Calu3 (cell line): ENCODE data around the gene DGCR2. TPM values are rescaled to one million over a fixed set of nuclear protein-coding genes. Genes with fewer than 3 reads are reported as not detected.
"Not testable (repeated sequence)": the region's sequence is repeated elsewhere in the genome, so short reads cannot be mapped to it uniquely, and the experiment has no call there.

Experiments
- BruUV-seq: library from RNA; stranded (reverse); fragments of 400-500 nt; replicated peaks from 2 replicates; lab custom pipeline; 2021; lab: Mats Ljungman, UMichigan
- CTCF ChIA-PET: fragments of 300-600 bp; sonication (Branson Sonifier 250); formaldehyde crosslinking; loops from one replicate; lab custom pipeline; 2022; ENCODE audit warnings: antibody characterized with exemption; lab: Charles Lee
- DNase-seq: peaks from one replicate; pipeline ENCODE4 v3.0.0; 2022
- H3K27ac Mint-ChIP-seq: one replicate; pipeline ENCODE4 v1.8.0; 2022; ENCODE audit warnings: mixed read lengths; ENCODE audit not compliant: unreplicated experiment
- H3K27me3 Mint-ChIP-seq: one replicate; pipeline ENCODE4 v1.8.0; 2022; ENCODE audit warnings: mixed read lengths; ENCODE audit not compliant: unreplicated experiment
- H3K36me3 Mint-ChIP-seq: one replicate; pipeline ENCODE4 v1.8.0; 2022; ENCODE audit warnings: mild to moderate bottlenecking, moderate library complexity, mixed read lengths; ENCODE audit not compliant: insufficient read depth, unreplicated experiment
- H3K4me1 Mint-ChIP-seq: one replicate; pipeline ENCODE4 v1.8.0; 2022; ENCODE audit warnings: mild to moderate bottlenecking, low read depth, mixed read lengths; ENCODE audit not compliant: unreplicated experiment
- H3K4me3 Mint-ChIP-seq: one replicate; pipeline ENCODE4 v1.8.0; 2022; ENCODE audit warnings: mild to moderate bottlenecking, low read depth, moderate library complexity, mixed read lengths; ENCODE audit not compliant: unreplicated experiment
- H3K9me3 Mint-ChIP-seq: one replicate; pipeline ENCODE4 v1.8.0; 2022; ENCODE audit warnings: low read depth, mixed read lengths; ENCODE audit not compliant: unreplicated experiment
- intact Hi-C: fragments of 100-400 bp; cut with micrococcal nuclease; formaldehyde crosslinking; loops from one replicate; pipeline ENCODE4 v1.10.0; 2022; ENCODE audit not compliant: unreplicated experiment
- total RNA-seq: library from RNA; stranded (reverse); gene quantifications from 2 replicates; pipeline ENCODE4 v1.2.3, GENCODE V29; 2022
- TF ChIP-seq, protein P1 (sequence below): fragments of 200-600 bp; IDR thresholded peaks from one replicate; pipeline ENCODE4 v1.8.0; 2022; ENCODE audit warnings: antibody characterized with exemption; ENCODE audit not compliant: unreplicated experiment

The DGCR2 gene
- total RNA-seq, 1 experiment from 2014 or later = 76.4 TPM

DNA sequence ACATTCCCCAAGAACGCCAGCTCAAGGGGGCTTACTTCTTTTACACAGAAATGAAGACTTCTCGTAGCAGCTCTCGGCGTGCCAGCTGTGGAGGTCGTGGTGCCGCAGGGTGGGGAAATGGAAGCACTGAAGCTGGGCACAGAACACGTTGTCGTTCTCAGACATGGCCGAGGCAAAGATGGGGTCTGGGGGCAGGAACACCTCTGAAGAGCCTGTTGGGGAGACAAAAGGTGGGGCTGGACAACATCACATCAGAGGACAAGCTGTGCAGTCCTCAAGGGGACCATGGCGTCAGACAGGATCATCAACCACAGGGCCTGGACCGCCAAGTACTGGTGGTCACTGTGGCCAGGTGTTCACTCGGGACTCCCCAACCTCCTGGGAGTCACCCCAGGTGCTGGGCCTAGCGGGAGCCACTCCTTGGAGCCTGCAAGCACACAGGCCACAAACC, 65.2 kb downstream of the DGCR2 start:
- Mint-ChIP-seq H3K4me3 (no peak overlapping the region), H3K27me3 (no peaks in the 10 kb centered on the region), H3K27ac (no peak overlapping the region), H3K4me1 (no peaks in the 10 kb centered on the region), H3K36me3 (peaks cover 30% of the 10 kb centered on the region), H3K9me3 (no peaks in the 10 kb centered on the region)
- intact Hi-C loops = no loop called here
- TF ChIP-seq, protein P1, sequence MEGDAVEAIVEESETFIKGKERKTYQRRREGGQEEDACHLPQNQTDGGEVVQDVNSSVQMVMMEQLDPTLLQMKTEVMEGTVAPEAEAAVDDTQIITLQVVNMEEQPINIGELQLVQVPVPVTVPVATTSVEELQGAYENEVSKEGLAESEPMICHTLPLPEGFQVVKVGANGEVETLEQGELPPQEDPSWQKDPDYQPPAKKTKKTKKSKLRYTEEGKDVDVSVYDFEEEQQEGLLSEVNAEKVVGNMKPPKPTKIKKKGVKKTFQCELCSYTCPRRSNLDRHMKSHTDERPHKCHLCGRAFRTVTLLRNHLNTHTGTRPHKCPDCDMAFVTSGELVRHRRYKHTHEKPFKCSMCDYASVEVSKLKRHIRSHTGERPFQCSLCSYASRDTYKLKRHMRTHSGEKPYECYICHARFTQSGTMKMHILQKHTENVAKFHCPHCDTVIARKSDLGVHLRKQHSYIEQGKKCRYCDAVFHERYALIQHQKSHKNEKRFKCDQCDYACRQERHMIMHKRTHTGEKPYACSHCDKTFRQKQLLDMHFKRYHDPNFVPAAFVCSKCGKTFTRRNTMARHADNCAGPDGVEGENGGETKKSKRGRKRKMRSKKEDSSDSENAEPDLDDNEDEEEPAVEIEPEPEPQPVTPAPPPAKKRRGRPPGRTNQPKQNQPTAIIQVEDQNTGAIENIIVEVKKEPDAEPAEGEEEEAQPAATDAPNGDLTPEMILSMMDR = no peak
- DNase-seq = no peak
- CTCF ChIA-PET = interaction anchor here (0.6 kb wide), 1 partner anchor 43 kb away, joined by 5 read pairs; no protein-coding TSS in a partner anchor
- BruUV-seq = no TSS peak

DNA sequence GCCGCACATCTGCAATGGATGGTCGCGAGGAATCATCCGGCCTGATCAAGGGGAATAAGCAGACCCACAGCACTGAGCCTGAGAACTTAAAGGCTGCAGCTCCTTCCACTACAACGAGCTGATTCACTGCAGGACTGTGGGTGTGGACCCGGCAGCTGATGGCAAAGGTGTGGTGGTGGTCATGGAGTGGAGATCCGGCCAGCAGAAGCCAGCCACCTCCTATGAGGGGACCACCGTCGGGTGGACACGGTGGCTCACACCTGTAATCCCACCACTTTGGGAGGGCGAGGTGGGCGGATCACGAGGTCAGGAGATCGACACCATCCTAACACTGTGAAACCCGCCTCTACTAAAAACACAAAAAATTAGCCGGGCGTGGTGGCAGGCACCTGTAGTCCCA, 66.4 kb downstream of the DGCR2 start:
- no peak overlapping the region for H3K27ac Mint-ChIP-seq
- DNase-seq = no peak
- CTCF ChIA-PET = no interaction called here
- H3K9me3 Mint-ChIP-seq = no peaks in the 10 kb centered on the region
- no peaks in the 10 kb centered on the region for H3K4me1 Mint-ChIP-seq
- BruUV-seq = no TSS peak
- intact Hi-C loops = no loop called here
- peaks cover 40% of the 10 kb centered on the region for H3K36me3 Mint-ChIP-seq
- no peak overlapping the region for H3K4me3 Mint-ChIP-seq
- no peaks in the 10 kb centered on the region for H3K27me3 Mint-ChIP-seq
- TF ChIP-seq, protein P1 = no peak

DNA sequence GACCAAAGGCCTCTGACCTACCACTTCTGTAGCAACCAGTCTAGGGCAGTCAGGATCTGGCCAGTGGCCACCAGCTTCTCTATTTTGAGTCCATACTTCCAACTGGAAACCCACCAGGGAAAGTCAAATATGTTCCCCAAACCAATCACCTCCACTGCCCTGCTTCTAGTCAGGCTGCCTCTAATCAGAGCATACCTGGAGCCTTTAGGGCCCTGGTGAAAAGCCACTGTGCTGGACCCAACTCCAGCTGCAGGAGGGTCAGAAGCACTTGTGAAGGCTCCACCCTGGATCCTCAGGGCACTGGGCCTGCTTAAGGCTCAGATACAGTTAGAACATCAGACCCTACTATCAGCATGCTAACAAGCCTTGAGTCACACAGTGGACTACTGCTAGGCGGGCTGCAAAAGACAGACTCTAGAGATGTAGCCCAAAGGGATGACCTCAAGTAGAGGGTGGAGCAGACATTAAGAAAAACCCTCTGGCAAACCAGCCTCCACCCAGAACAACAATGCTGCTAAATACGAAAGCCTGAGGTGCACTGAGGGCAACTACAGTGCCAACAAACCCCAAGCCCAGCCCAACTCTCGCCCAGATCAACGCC, 69.2 kb downstream of the DGCR2 start:
- H3K4me3 Mint-ChIP-seq = no peak overlapping the region
- peaks cover 47% of the 10 kb centered on the region for H3K36me3 Mint-ChIP-seq
- H3K27ac Mint-ChIP-seq = no peak overlapping the region

DNA sequence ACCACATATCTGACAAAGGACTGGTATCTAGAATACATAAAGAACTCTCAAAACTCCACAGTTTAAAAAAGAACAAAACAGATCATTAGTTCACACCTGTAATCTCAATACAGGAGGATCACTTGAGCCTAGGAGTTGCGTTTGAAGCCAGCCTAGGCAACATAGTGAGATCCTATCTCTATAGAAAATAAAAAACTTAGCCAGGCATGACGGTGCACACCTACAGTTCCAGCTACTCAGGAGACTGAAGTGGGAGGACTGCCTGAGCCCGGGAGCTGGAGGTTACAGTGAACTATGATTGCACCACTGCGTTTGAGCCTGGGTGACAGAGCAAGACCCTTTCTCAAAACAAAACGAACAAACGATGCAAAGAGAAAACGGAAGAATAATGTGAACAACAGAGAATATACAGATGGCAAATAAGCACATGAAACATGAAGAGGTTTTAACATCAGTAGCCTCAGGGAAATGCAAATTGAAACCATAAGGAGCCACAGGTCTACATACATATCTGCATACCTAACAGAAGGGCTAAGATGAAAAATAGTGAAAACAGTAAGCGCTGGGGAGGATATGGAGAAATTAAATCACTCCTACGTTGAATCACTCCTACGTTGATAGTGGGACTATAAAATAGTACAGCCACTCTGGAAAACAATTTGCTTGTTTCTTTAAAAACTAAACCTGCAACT, 70.7 kb downstream of the DGCR2 start:
- no peaks in the 10 kb centered on the region for H3K9me3 Mint-ChIP-seq
- no TSS peak for BruUV-seq
- peaks cover 44% of the 10 kb centered on the region for H3K36me3 Mint-ChIP-seq
- no peak for DNase-seq
- CTCF ChIA-PET = no interaction called here
- H3K27me3 Mint-ChIP-seq = no peaks in the 10 kb centered on the region
- TF ChIP-seq, protein P1 = no peak
- intact Hi-C loops = no loop called here
- no peak overlapping the region for H3K27ac Mint-ChIP-seq
- no peak overlapping the region for H3K4me3 Mint-ChIP-seq
- no peaks in the 10 kb centered on the region for H3K4me1 Mint-ChIP-seq

More for the DNA sequence above, 69.2 kb downstream of the DGCR2 start:
- intact Hi-C loops = no loop called here
- DNase-seq = no peak
- Mint-ChIP-seq H3K4me1 (no peaks in the 10 kb centered on the region), H3K9me3 (no peaks in the 10 kb centered on the region), H3K27me3 (no peaks in the 10 kb centered on the region)
- TF ChIP-seq, protein P1 = no peak
- CTCF ChIA-PET = no interaction called here
- no TSS peak for BruUV-seq

DNA sequence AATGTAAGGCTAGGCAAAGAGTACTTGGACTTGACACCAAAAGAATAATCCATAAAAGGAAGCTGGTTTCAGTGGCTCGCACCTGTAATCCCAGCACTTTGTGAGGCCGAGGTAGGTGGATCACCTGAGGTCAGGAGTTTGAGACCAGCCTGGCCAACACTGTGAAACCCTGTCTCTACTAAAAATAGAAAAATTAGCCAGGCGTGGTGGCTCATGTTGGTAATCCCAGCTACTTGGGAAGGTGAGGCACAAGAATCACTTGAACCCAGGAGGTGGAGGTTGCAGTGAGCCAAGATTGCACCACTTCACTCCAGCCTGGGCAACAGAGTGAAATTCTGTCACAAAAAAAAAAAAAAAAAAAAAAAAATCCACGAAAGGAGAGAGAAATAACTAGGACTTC, 71.4 kb downstream of the DGCR2 start:
- DNase-seq, BruUV-seq, H3K4me3 Mint-ChIP-seq, H3K27ac Mint-ChIP-seq, H3K9me3 Mint-ChIP-seq, intact Hi-C loops, H3K4me1 Mint-ChIP-seq, H3K27me3 Mint-ChIP-seq: not testable (repeated sequence)
- CTCF ChIA-PET = interaction anchor here (0.7 kb wide), 1 partner anchor 1152 kb away, joined by 6 read pairs; no protein-coding TSS in a partner anchor
- H3K36me3 Mint-ChIP-seq = peaks cover 39% of the 10 kb centered on the region
